Measurements from ENCODE around the gene RBMXL2. TPM values are rescaled to one million over a fixed set of nuclear protein-coding genes. Genes with fewer than 3 reads are reported as not detected.

Gene RBMXL2
- not detected in 2 replicates for polyA plus RNA-seq

GRCh38 chr11:7088921-7089320 is at the start of gene RBMXL2:
Gene RBMXL2 (plus strand): TSS chr11:7088998. CDS start chr11:7089121, 123 bp downstream.

Other genes with a start within 250 kb of the RBMXL2 start
- not detected in 2 replicates for gene OR10A5, start 243.3 kb upstream of the RBMXL2 start, polyA plus RNA-seq
- gene OR10A2, start 225.9 kb upstream of the RBMXL2 start, polyA plus RNA-seq = 0.19 and 0.46 TPM in 2 replicates
- gene OR10A4, start 212.4 kb upstream of the RBMXL2 start, polyA plus RNA-seq = not detected in 2 replicates
- gene OR2D2, start 196.5 kb upstream of the RBMXL2 start, polyA plus RNA-seq = not detected in 2 replicates
- 0.93 TPM in 1 of 2 replicates, not detected in the other for gene OR2D3, start 168.0 kb upstream of the RBMXL2 start, polyA plus RNA-seq
- 6.3 and 9.3 TPM in 2 replicates for gene ZNF215, start 162.6 kb upstream of the RBMXL2 start, polyA plus RNA-seq
- 4.1 and 5.0 TPM in 2 replicates for gene ZNF214, start 68.7 kb upstream of the RBMXL2 start, polyA plus RNA-seq
- 0.07 TPM in 1 of 2 replicates, not detected in the other for gene NLRP14, start 68.5 kb upstream of the RBMXL2 start, polyA plus RNA-seq
- gene SYT9, start 162.9 kb downstream of the RBMXL2 start, polyA plus RNA-seq = 0.28 TPM in 1 of 2 replicates, not detected in the other

Data from Purkinje cell (primary cell).